Suprapubic skin (tissue), 3 donors: ENCODE results near the gene RALGAPA2.

Experiments
- POLR2AphosphoS5 ChIP-seq, 3 donors: sonication (generic); formaldehyde crosslinking; IDR thresholded peaks; one replicate each; pipeline ENCODE4 v1.6.1; 2017; ENCODE audit warnings: antibody characterized with exemption in 3 of 3
- TF ChIP-seq, protein P1 (sequence below), 2 donors: fragments of 200-600 bp in 1 of 2; fragments of 450-650 bp in 1 of 2; sonication (generic) in 1 of 2; IDR thresholded peaks; one replicate each; pipeline ENCODE4 v1.5.1; 2016 to 2019; ENCODE audit warnings: antibody characterized with exemption in 2 of 2, mild to moderate bottlenecking in 1 of 2, moderate library complexity in 1 of 2

DNA sequence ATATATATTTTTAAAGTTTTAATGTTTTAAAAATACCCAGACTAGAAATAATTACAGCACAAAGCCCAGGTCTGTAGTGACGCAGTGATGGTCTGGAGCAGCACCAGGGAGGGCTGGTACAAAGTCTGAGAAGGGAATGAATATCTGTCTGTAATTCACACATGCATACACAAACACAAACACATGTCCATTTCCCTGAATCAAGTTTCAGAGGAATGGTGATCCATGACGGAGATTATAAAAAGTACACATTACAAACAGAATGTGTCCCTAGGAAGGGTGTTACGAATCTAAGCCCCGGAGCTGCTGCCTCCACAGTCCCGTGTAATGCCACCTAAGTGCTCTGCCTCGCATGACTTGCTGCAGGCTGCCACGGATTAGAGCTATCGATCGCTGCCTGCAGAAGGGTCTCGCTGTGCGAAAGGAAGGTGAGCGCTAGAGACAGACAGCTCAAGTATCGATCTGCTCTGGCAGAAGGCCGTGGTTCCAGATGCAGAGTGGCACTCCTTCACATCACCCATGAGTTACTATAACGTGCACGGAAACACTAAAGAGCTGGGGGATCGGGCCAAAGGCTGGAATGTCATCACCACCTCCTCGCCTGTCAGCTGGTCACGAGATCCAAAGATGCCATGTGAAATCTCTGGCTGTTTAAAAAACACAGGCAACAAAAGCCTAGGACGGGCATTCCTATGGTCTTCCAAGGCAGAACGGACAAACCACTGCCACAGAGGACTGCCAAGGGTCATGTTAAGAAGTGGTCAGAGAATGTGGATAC, 257.4 kb downstream of the RALGAPA2 start:
- TF ChIP-seq POLR2AphosphoS5 (IDR thresholded peaks at IDR 0.05), result no peak
- TF ChIP-seq, protein P1, sequence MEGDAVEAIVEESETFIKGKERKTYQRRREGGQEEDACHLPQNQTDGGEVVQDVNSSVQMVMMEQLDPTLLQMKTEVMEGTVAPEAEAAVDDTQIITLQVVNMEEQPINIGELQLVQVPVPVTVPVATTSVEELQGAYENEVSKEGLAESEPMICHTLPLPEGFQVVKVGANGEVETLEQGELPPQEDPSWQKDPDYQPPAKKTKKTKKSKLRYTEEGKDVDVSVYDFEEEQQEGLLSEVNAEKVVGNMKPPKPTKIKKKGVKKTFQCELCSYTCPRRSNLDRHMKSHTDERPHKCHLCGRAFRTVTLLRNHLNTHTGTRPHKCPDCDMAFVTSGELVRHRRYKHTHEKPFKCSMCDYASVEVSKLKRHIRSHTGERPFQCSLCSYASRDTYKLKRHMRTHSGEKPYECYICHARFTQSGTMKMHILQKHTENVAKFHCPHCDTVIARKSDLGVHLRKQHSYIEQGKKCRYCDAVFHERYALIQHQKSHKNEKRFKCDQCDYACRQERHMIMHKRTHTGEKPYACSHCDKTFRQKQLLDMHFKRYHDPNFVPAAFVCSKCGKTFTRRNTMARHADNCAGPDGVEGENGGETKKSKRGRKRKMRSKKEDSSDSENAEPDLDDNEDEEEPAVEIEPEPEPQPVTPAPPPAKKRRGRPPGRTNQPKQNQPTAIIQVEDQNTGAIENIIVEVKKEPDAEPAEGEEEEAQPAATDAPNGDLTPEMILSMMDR (IDR thresholded peaks at IDR 0.05), result no peak
